ENCODE measurements around the gene OR5H15. TPM values are rescaled to one million over a fixed set of nuclear protein-coding genes. Genes with fewer than 3 reads are reported as not detected.
"Not testable (repeated sequence)": the region's sequence is repeated elsewhere in the genome, so short reads cannot be mapped to it uniquely, and the experiment has no call there.

OR5H15 gene
- total RNA-seq (ENCODE audit: low replicate concordance) = not detected in 2 replicates
- long read RNA-seq = 0 reads

- H3K27me3 Mint-ChIP-seq = no peaks in the 10 kb centered on the region
Measured at GRCh38 chr3:98166396-98166795, at the start of gene OR5H15. OR5H15 (plus strand) TSS chr3:98166696; CDS start chr3:98168700, 2,004 bp downstream.

GRCh38 chr3:98130421-98130820, 36.1 kb upstream of the OR5H15 start, which contains the start of gene OR5H1:
OR5H1 (plus strand) TSS chr3:98130721; CDS start chr3:98132698, 1,977 bp downstream.
- no peak for TF ChIP-seq CTCF (conservative IDR thresholded peaks at IDR 0.05)

More at GRCh38 chr3:98166396-98166795, at the start of gene OR5H15:
- Mint-ChIP-seq H3K4me3 (no peak within 1 kb of the TSS), H3K27ac (no peak within 1 kb of the TSS), H3K36me3 (no peaks in the 10 kb centered on the region), H3K4me1 (ENCODE audit: unreplicated experiment) (no peaks in the 10 kb centered on the region), H3K9me3 (no peaks in the 10 kb centered on the region)
- no peak for DNase-seq (ENCODE audit: extremely low spot score, unreplicated experiment)
- no peak for TF ChIP-seq CTCF (conservative IDR thresholded peaks at IDR 0.05)

GRCh38 chr3:98136631-98137030, 29.9 kb upstream of the OR5H15 start:
- no peak for DNase-seq (ENCODE audit: extremely low spot score, unreplicated experiment)
- peaks cover 4% of the 10 kb centered on the region for H3K27me3 Mint-ChIP-seq
- no peaks in the 10 kb centered on the region for H3K36me3 Mint-ChIP-seq
- no peak overlapping the region for H3K27ac Mint-ChIP-seq
- no peak for TF ChIP-seq CTCF (conservative IDR thresholded peaks at IDR 0.05)
- no peak overlapping the region for H3K4me3 Mint-ChIP-seq
- H3K9me3 Mint-ChIP-seq = no peaks in the 10 kb centered on the region
- no peaks in the 10 kb centered on the region for H3K4me1 Mint-ChIP-seq (ENCODE audit: unreplicated experiment)

More at GRCh38 chr3:98130421-98130820, 36.1 kb upstream of the OR5H15 start, which contains the start of gene OR5H1:
- Mint-ChIP-seq H3K4me1 (ENCODE audit: unreplicated experiment) (no peaks in the 10 kb centered on the region), H3K36me3 (no peaks in the 10 kb centered on the region), H3K4me3 (no peak within 1 kb of the TSS), H3K27me3 (peaks cover 4% of the 10 kb centered on the region), H3K27ac (no peak within 1 kb of the TSS), H3K9me3 (no peaks in the 10 kb centered on the region)
- no peak for DNase-seq (ENCODE audit: extremely low spot score, unreplicated experiment)

- H3K4me3 Mint-ChIP-seq = not testable (repeated sequence)
Measured at GRCh38 chr3:98137826-98138557, 28.5 kb upstream of the OR5H15 start.

GRCh38 chr3:98140531-98140930, 26.0 kb upstream of the OR5H15 start:
- H3K4me1 Mint-ChIP-seq (ENCODE audit: unreplicated experiment) = no peaks in the 10 kb centered on the region
- H3K9me3 Mint-ChIP-seq = no peaks in the 10 kb centered on the region
- H3K27me3 Mint-ChIP-seq = no peaks in the 10 kb centered on the region
- no peak overlapping the region for H3K4me3 Mint-ChIP-seq
- no peaks in the 10 kb centered on the region for H3K36me3 Mint-ChIP-seq
- TF ChIP-seq CTCF (conservative IDR thresholded peaks at IDR 0.05) = no peak
- H3K27ac Mint-ChIP-seq = no peak overlapping the region
- no peak for DNase-seq (ENCODE audit: extremely low spot score, unreplicated experiment)

More at GRCh38 chr3:98137826-98138557, 28.5 kb upstream of the OR5H15 start:
- H3K4me1 Mint-ChIP-seq (ENCODE audit: unreplicated experiment); H3K27me3 Mint-ChIP-seq; DNase-seq (ENCODE audit: extremely low spot score, unreplicated experiment); H3K36me3 Mint-ChIP-seq; H3K27ac Mint-ChIP-seq; H3K9me3 Mint-ChIP-seq: not testable (repeated sequence)

GRCh38 chr3:98147179-98147578, 19.3 kb upstream of the OR5H15 start, which contains the start of gene OR5H14:
OR5H14 (plus strand) TSS chr3:98147479; CDS start chr3:98149386, 1,907 bp downstream.
- H3K4me1 Mint-ChIP-seq (ENCODE audit: unreplicated experiment) = no peaks in the 10 kb centered on the region

More at GRCh38 chr3:98147179-98147578, 19.3 kb upstream of the OR5H15 start, which contains the start of gene OR5H14:
- no peak for DNase-seq (ENCODE audit: extremely low spot score, unreplicated experiment)
- no peaks in the 10 kb centered on the region for H3K36me3 Mint-ChIP-seq
- no peaks in the 10 kb centered on the region for H3K9me3 Mint-ChIP-seq
- no peak within 1 kb of the TSS for H3K4me3 Mint-ChIP-seq
- TF ChIP-seq CTCF (conservative IDR thresholded peaks at IDR 0.05) = no peak
- H3K27me3 Mint-ChIP-seq = no peaks in the 10 kb centered on the region
- no peak within 1 kb of the TSS for H3K27ac Mint-ChIP-seq

All from type B pancreatic cell (in vitro differentiated cells).